ENCODE data around the gene PAPSS1.
"Not testable (repeated sequence)": the region's sequence is repeated elsewhere in the genome, so short reads cannot be mapped to it uniquely, and the experiment has no call there.

PAPSS1 gene

DNA sequence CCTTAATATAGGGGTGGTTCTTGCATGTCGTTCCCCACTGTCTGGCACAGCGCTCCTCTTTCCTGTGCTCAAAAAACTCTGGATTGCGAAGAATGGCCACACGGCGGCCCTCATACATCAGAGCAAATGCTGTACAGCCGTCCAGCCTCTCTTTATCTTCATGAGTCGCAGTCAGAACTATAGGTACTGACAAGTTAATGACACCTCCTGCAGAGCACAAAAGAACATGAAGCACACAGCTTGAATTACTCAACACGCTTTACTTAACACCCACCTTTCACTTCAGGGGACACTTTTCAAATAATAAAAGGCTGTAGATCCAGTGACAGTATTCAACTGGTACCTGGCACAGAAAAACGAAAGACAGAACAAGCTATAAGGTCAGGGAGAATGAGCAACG is 65.3 kb downstream of the PAPSS1 start:
- H3K36me3 ChIP-seq (ENCODE audit: insufficient read depth, low read length), result peaks cover 36% of the 10 kb centered on the region
- TF ChIP-seq, protein P1, sequence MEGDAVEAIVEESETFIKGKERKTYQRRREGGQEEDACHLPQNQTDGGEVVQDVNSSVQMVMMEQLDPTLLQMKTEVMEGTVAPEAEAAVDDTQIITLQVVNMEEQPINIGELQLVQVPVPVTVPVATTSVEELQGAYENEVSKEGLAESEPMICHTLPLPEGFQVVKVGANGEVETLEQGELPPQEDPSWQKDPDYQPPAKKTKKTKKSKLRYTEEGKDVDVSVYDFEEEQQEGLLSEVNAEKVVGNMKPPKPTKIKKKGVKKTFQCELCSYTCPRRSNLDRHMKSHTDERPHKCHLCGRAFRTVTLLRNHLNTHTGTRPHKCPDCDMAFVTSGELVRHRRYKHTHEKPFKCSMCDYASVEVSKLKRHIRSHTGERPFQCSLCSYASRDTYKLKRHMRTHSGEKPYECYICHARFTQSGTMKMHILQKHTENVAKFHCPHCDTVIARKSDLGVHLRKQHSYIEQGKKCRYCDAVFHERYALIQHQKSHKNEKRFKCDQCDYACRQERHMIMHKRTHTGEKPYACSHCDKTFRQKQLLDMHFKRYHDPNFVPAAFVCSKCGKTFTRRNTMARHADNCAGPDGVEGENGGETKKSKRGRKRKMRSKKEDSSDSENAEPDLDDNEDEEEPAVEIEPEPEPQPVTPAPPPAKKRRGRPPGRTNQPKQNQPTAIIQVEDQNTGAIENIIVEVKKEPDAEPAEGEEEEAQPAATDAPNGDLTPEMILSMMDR (conservative IDR thresholded peaks at IDR 0.05; ENCODE audit: low read length), result no peak
- no peak for TF ChIP-seq EZH2phosphoT487 (IDR thresholded peaks at IDR 0.05; ENCODE audit: borderline replicate concordance)
- H3K4me3 ChIP-seq (ENCODE audit: low read length, poor library complexity, severe bottlenecking), result no peak overlapping the region
- H3K9me3 ChIP-seq (ENCODE audit: insufficient read depth, low read depth, low read length), result no peaks in the 10 kb centered on the region
- H4K20me1 ChIP-seq (ENCODE audit: insufficient read depth, low read length, poor library complexity, severe bottlenecking), result no peaks in the 10 kb centered on the region
- H3K27me3 ChIP-seq (ENCODE audit: insufficient read depth, low read length, poor library complexity, severe bottlenecking), result no peaks in the 10 kb centered on the region
- no peak overlapping the region for H2AFZ ChIP-seq (ENCODE audit: low read length)
- no peaks in the 10 kb centered on the region for H3K9me2 ChIP-seq (replicated peaks; ENCODE audit: low read depth, low read length)
- H3K4me2 ChIP-seq (ENCODE audit: low read depth, low read length, poor library complexity, severe bottlenecking), result no peak overlapping the region
- H3K79me2 ChIP-seq (ENCODE audit: insufficient read depth, low read length), result no peaks in the 10 kb centered on the region
- no peak overlapping the region for H3K9ac ChIP-seq (ENCODE audit: low read depth, low read length, poor library complexity, severe bottlenecking)
- no peaks in the 10 kb centered on the region for H3F3A ChIP-seq (ENCODE audit: low read depth)
- no peaks in the 10 kb centered on the region for H3K4me1 ChIP-seq (ENCODE audit: insufficient read depth, low read length, poor library complexity, severe bottlenecking)

DNA sequence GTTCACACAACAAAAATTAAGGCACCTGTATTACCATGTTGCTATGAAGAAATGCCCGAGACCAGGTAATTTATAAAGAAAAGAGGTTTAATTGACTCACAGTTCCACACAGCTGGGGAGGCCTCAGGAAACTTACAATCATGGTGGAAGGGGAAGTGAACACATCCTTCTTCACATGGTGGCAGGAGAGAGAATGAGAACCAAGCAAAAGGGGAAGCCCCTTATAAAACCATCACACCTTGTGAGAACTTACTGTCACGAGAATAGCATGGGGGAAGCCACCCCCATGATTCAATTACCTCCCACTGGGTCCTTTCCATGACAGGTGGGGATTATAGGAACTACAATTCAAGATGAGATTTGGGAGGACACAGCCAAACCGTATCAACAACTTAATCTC is 68.6 kb downstream of the PAPSS1 start:
- H3K9me2 ChIP-seq (replicated peaks; ENCODE audit: low read depth, low read length); H4K20me1 ChIP-seq (ENCODE audit: insufficient read depth, low read length, poor library complexity, severe bottlenecking); H3K27me3 ChIP-seq (ENCODE audit: insufficient read depth, low read length, poor library complexity, severe bottlenecking); H3K9ac ChIP-seq (ENCODE audit: low read depth, low read length, poor library complexity, severe bottlenecking); H3K4me1 ChIP-seq (ENCODE audit: insufficient read depth, low read length, poor library complexity, severe bottlenecking); H2AFZ ChIP-seq (ENCODE audit: low read length); H3K79me2 ChIP-seq (ENCODE audit: insufficient read depth, low read length); H3K4me2 ChIP-seq (ENCODE audit: low read depth, low read length, poor library complexity, severe bottlenecking); H3F3A ChIP-seq (ENCODE audit: low read depth); H3K9me3 ChIP-seq (ENCODE audit: insufficient read depth, low read depth, low read length); H3K4me3 ChIP-seq (ENCODE audit: low read length, poor library complexity, severe bottlenecking): not testable (repeated sequence)
- peaks cover 31% of the 10 kb centered on the region for H3K36me3 ChIP-seq (ENCODE audit: insufficient read depth, low read length)

DNA sequence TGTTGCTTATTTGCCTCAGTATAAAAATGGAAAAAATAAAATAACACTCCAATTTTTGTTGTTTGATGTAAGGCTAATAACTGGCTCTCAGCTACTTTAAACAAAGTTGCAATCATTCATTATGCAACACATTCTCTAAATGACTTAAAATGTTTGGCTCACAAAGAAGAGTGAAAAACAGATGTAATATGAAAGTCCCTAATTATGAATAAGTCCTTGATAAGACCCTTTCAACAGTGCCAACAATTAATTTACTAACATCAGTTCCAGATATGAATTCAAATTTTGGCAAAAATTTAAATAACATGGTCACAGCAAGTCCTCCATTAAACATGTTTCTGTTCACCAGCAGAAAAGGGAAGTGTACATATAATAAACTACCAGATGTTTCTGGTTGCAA is 69.8 kb downstream of the PAPSS1 start:
- Histone ChIP-seq H4K20me1 (ENCODE audit: insufficient read depth, low read length, poor library complexity, severe bottlenecking) (no peaks in the 10 kb centered on the region), H3K9me3 (ENCODE audit: insufficient read depth, low read depth, low read length) (no peaks in the 10 kb centered on the region), H3K9ac (ENCODE audit: low read depth, low read length, poor library complexity, severe bottlenecking) (no peak overlapping the region), H3K4me2 (ENCODE audit: low read depth, low read length, poor library complexity, severe bottlenecking) (no peak overlapping the region), H3K27me3 (ENCODE audit: insufficient read depth, low read length, poor library complexity, severe bottlenecking) (no peaks in the 10 kb centered on the region), H3F3A (ENCODE audit: low read depth) (no peaks in the 10 kb centered on the region), H3K36me3 (ENCODE audit: insufficient read depth, low read length) (peaks cover 26% of the 10 kb centered on the region), H2AFZ (ENCODE audit: low read length) (no peak overlapping the region), H3K4me1 (ENCODE audit: insufficient read depth, low read length, poor library complexity, severe bottlenecking) (peaks cover 7% of the 10 kb centered on the region), H3K9me2 (replicated peaks; ENCODE audit: low read depth, low read length) (no peaks in the 10 kb centered on the region), H3K79me2 (ENCODE audit: insufficient read depth, low read length) (no peaks in the 10 kb centered on the region), H3K4me3 (ENCODE audit: low read length, poor library complexity, severe bottlenecking) (no peak overlapping the region)
- TF ChIP-seq EZH2phosphoT487 (IDR thresholded peaks at IDR 0.05; ENCODE audit: borderline replicate concordance), result no peak

DNA sequence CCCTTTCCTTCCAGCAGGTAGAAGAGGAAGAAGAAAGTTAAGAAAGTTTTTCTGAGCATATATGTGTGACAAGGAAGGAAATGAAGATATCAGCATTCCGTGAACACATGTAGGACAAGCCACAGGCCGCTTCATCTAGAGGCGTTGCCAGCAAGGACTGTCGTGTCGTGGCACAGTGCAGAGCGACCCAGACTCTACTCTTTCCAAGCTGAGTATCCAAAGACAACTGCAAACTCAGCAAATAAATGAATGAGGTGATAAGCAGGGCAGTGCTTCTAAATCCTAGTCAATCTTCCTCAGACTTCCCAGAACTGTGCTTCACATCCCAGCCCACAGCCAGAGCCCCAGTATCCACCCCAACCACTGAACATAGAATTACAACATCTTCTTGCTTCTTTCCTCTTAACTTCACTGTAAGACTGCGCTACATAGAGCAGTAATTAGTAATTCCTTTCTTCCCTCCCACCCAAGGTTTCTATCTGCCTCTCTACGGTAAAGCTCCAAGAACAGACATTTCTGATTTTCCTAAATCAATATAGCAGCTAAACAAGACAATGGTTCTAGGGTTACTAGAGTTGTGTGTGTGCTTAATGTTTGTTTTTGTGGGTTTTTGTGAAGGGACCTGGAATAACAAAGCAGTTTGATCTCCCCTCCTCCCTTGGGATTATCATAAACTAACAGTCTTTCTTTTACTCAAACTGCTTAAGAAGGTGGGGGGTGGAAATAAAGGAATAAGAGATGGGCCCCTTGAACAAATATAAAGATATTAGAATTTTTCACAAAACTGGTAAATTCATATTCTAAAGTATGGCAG is 71.6 kb downstream of the PAPSS1 start:
- Histone ChIP-seq H3K79me2 (ENCODE audit: insufficient read depth, low read length) (no peaks in the 10 kb centered on the region), H3K4me2 (ENCODE audit: low read depth, low read length, poor library complexity, severe bottlenecking) (no peak overlapping the region), H3K27me3 (ENCODE audit: insufficient read depth, low read length, poor library complexity, severe bottlenecking) (no peaks in the 10 kb centered on the region), H3K36me3 (ENCODE audit: insufficient read depth, low read length) (peaks cover 27% of the 10 kb centered on the region), H3K9me3 (ENCODE audit: insufficient read depth, low read depth, low read length) (no peaks in the 10 kb centered on the region), H3K4me3 (ENCODE audit: low read length, poor library complexity, severe bottlenecking) (no peak overlapping the region), H3K9me2 (replicated peaks; ENCODE audit: low read depth, low read length) (no peaks in the 10 kb centered on the region), H4K20me1 (ENCODE audit: insufficient read depth, low read length, poor library complexity, severe bottlenecking) (no peaks in the 10 kb centered on the region), H3K9ac (ENCODE audit: low read depth, low read length, poor library complexity, severe bottlenecking) (no peak overlapping the region), H3F3A (ENCODE audit: low read depth) (no peaks in the 10 kb centered on the region), H2AFZ (ENCODE audit: low read length) (no peak overlapping the region), H3K4me1 (ENCODE audit: insufficient read depth, low read length, poor library complexity, severe bottlenecking) (peaks cover 7% of the 10 kb centered on the region)
- TF ChIP-seq, protein P1 (conservative IDR thresholded peaks at IDR 0.05; ENCODE audit: low read length), result no peak
- TF ChIP-seq EZH2phosphoT487 (IDR thresholded peaks at IDR 0.05; ENCODE audit: borderline replicate concordance), result no peak

All from Loucy (cell line).